ENCODE measurements around the gene KCNH4.

KCNH4 gene

DNA sequence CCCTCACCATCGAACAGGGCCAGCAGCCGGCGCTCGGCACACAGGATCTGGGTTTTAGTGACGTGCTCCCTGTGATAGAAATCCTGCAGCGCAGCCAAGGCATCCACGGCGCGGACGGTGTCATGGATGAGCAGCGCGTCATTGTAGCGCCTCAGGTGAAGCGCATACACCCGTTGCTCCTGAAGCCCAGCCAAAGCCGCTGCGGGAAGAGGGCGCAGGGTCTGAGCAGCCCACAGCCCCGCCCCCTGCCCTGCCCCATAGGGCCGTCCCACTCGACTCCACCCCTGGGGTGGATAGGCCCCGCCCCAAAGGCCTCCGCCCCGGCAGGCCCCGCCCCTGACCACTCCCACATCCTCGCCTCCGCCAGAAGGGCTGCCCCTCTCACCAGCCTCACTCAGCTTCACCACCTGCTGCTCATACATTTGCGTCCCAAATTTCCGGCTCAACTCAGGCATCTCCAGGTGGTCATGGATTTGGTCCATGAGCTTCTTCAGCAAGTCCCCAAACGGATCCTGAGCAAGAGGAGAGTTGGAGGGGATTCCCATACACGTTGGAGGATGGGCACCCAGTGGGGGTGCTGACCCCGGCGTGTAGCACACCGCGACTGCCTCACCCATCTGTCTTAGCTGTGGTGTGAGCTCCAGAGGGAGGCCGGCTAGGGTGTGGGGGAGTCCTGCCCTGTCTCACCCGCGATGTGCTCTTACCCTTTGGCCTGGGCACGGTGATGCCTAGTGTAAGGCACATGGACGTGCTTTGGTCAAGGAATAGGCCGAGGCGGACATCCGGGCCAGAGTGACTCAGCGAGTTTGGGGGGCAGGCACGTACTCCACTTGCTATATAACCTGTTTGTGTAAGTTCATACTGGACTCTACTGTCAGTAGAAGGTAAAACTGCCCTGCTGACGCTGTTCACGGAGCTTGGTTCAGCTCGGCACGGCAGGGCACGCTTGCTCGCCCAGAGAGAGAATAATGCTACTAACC lies 73.1 kb downstream of the KCNH4 start:
- no peaks in the 10 kb centered on the region for H3K9me3 ChIP-seq (ENCODE audit: insufficient read depth, low read depth, low read length)
- no peaks in the 10 kb centered on the region for H3K36me3 ChIP-seq (ENCODE audit: insufficient read depth, low read depth, low read length)
- H3K9ac ChIP-seq (ENCODE audit: low read depth, low read length): peak overlapping the region; percentile 27; the same call in 1 of the 2 replicates
- H3K4me1 ChIP-seq (ENCODE audit: insufficient read depth, low read length): no peaks in the 10 kb centered on the region
- H3K4me3 ChIP-seq (ENCODE audit: low read length): peak overlapping the region; percentile 69; the same call in 1 of the 2 replicates
- no peak overlapping the region for H3K27ac ChIP-seq (ENCODE audit: low read length)
- H3K27me3 ChIP-seq (ENCODE audit: insufficient read depth, low read length): no peaks in the 10 kb centered on the region; the same call in 1 of the 2 replicates

- H3K4me1 ChIP-seq (ENCODE audit: insufficient read depth, low read length): no peaks in the 10 kb centered on the region
- H3K27ac ChIP-seq (ENCODE audit: low read length): no peak overlapping the region
- H3K9ac ChIP-seq (ENCODE audit: low read depth, low read length): peak overlapping the region; percentile 27; the same call in 1 of the 2 replicates
- no peaks in the 10 kb centered on the region for H3K9me3 ChIP-seq (ENCODE audit: insufficient read depth, low read depth, low read length)
- H3K27me3 ChIP-seq (ENCODE audit: insufficient read depth, low read length): no peaks in the 10 kb centered on the region; the same call in 1 of the 2 replicates
- H3K36me3 ChIP-seq (ENCODE audit: insufficient read depth, low read depth, low read length): no peaks in the 10 kb centered on the region
- H3K4me3 ChIP-seq (ENCODE audit: low read length): peak overlapping the region; percentile 69; the same call in 1 of the 2 replicates
These were observed 73.8 kb downstream of the KCNH4 start for GRCh38 chr17:42107124-42107523.
